Gastroesophageal sphincter (tissue), 3 donors: ENCODE results near the gene TYW1.
"Not testable (repeated sequence)": the region's sequence is repeated elsewhere in the genome, so short reads cannot be mapped to it uniquely, and the experiment has no call there.

Source experiments
- EP300 ChIP-seq: sonication (generic); formaldehyde crosslinking; IDR thresholded peaks from one replicate; pipeline ENCODE4 v1.6.1; 2017; ENCODE audit warnings: antibody characterized with exemption, mild to moderate bottlenecking
- POLR2A ChIP-seq, 2 donors: fragments of 450-650 bp; IDR thresholded peaks; one replicate each; pipeline ENCODE4 v1.6.1; 2017; ENCODE audit warnings: antibody characterized with exemption in 2 of 2, mild to moderate bottlenecking in 2 of 2, moderate library complexity in 1 of 2
- TF ChIP-seq, protein P1 (sequence below), 4 experiments: fragments of 200-600 bp in 2 of 4; fragments of 450-650 bp in 2 of 4; sonication (generic) in 1 of 4; IDR thresholded peaks; one replicate each; pipeline ENCODE4 v1.5.1; 2017 to 2019; ENCODE audit warnings: antibody characterized with exemption in 4 of 4, mild to moderate bottlenecking in 2 of 4, moderate library complexity in 2 of 4

- TF ChIP-seq POLR2A (IDR thresholded peaks at IDR 0.05); EP300: not testable (repeated sequence)
- TF ChIP-seq, protein P1, sequence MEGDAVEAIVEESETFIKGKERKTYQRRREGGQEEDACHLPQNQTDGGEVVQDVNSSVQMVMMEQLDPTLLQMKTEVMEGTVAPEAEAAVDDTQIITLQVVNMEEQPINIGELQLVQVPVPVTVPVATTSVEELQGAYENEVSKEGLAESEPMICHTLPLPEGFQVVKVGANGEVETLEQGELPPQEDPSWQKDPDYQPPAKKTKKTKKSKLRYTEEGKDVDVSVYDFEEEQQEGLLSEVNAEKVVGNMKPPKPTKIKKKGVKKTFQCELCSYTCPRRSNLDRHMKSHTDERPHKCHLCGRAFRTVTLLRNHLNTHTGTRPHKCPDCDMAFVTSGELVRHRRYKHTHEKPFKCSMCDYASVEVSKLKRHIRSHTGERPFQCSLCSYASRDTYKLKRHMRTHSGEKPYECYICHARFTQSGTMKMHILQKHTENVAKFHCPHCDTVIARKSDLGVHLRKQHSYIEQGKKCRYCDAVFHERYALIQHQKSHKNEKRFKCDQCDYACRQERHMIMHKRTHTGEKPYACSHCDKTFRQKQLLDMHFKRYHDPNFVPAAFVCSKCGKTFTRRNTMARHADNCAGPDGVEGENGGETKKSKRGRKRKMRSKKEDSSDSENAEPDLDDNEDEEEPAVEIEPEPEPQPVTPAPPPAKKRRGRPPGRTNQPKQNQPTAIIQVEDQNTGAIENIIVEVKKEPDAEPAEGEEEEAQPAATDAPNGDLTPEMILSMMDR (IDR thresholded peaks at IDR 0.05): not testable (repeated sequence)
Measured at GRCh38 chr7:67248364-67248763, 251.7 kb downstream of the TYW1 start.
